Stimulated activated naive B cell treated with anti-CD40 and anti-IgM and Interleukin-4, amounts not matched to agents 10 μg/mL and 1 μg/mL and 100 μg/mL, for 72 hours (primary cell): Measurements from ENCODE around the gene BLM.

ENCODE experiments used
- ATAC-seq, 2 donors: fragments of 150-1000 bp; cut with Tn5 transposase; replicated peaks; 2 replicates each; pipeline ENCODE4 v1.10.0; 2021; ENCODE audit warnings: moderate library complexity in 1 of 2
- DNase-seq: peaks from one replicate; pipeline ENCODE4 v3.0.0; 2021
- H3K27ac Mint-ChIP-seq: one replicate; pipeline ENCODE4 v1.8.0; 2022; ENCODE audit warnings: mild to moderate bottlenecking, mixed read lengths
- H3K27me3 Mint-ChIP-seq, 2 donors: one replicate each; pipeline ENCODE4 v1.8.0; 2022; ENCODE audit warnings: mixed read lengths in 2 of 2
- H3K36me3 Mint-ChIP-seq, 2 donors: one replicate each; pipeline ENCODE4 v1.8.0; 2022; ENCODE audit warnings: mixed read lengths in 2 of 2, mild to moderate bottlenecking in 1 of 2
- H3K4me1 Mint-ChIP-seq, 2 donors: one replicate each; pipeline ENCODE4 v1.8.0; 2022; ENCODE audit warnings: mixed read lengths in 2 of 2, mild to moderate bottlenecking in 1 of 2
- H3K4me3 Mint-ChIP-seq, 2 donors: one replicate each; pipeline ENCODE4 v1.8.0; 2022; ENCODE audit warnings: mild to moderate bottlenecking in 2 of 2, mixed read lengths in 2 of 2, moderate library complexity in 1 of 2
- H3K9me3 Mint-ChIP-seq, 2 donors: one replicate each; pipeline ENCODE4 v1.8.0; 2022; ENCODE audit warnings: mixed read lengths in 2 of 2, mild to moderate bottlenecking in 1 of 2

BLM gene

DNA sequence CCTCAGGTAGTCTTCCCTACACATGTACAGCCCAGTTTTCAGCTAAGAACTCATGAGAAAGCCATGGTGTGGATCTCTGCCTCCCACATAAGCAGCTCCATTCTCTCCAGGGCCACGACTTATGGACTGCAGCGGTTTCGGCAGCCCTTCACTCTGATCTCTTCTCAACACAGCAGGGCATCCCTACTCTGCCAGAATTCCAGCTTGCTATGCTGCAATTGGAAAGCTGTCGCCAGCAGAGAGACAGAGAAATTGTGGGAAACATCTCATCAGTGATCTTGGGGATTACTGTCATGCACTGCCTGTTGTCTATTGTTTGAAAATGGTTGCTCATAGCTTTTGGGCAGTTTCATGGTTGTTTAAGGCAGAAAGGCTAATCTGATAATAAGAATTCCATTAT, 11.9 kb upstream of the BLM start:
- H3K4me3 Mint-ChIP-seq: no peak overlapping the region
- ATAC-seq (no peak), DNase-seq (no peak)
- peaks cover 4 to 7% of the 10 kb centered on the region in 2 donors for H3K9me3 Mint-ChIP-seq
- peaks cover 5 to 10% of the 10 kb centered on the region in 2 donors for H3K36me3 Mint-ChIP-seq
- H3K4me1 Mint-ChIP-seq: no peaks in the 10 kb centered on the region
- no peak overlapping the region for H3K27ac Mint-ChIP-seq
- H3K27me3 Mint-ChIP-seq: no peaks in the 10 kb centered on the region

DNA sequence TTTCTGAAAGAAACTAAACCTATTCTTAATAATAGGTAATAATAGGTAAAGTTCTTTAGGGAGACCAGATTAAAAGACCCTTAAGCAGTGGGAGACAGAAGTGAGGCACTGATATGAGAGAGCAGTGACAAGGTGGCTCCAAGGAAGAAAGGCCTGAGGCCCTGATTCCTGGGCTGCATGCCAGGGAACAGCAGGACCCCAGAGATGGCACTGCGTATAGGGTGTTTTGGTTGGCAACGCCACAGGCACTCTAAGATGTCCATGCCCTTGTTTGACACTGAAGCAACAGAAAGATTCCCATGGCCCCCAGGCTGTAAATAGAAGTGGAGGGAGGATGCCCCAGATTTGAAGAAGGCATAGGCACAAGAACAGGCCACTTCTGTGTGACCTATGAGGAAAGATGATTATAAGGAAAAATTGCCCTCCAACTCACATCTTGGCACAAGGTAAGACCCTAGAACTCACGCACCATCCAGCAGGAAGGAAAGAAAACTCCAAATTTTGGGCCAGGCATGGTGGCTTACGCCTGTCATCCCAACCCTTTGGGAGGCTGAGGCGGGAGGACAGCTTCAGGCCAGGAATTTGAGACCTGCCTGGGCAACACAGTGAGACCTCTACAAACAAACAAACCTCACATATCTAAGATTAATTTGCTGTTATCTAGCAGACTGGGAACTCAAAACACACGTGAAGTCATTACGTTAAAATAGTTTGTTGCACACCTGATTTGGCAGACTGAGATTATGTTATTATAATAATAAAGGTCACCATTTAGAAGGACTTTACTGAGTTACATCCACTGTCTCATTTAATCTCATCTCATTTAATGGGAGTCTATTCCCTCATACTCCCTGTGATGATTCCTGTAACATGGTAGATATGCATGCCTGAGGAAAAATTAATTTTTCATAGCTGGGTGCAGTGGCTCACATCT, 10.5 kb upstream of the BLM start:
- no peak overlapping the region for H3K4me3 Mint-ChIP-seq
- peaks cover 4 to 6% of the 10 kb centered on the region in 2 donors for H3K9me3 Mint-ChIP-seq
- no peak overlapping the region for H3K27ac Mint-ChIP-seq
- peaks cover 8 to 10% of the 10 kb centered on the region in 2 donors for H3K4me1 Mint-ChIP-seq
- H3K27me3 Mint-ChIP-seq: no peaks in the 10 kb centered on the region
- H3K36me3 Mint-ChIP-seq: peaks cover 5 to 10% of the 10 kb centered on the region in 2 donors
- no peak for DNase-seq
- ATAC-seq: no peak

DNA sequence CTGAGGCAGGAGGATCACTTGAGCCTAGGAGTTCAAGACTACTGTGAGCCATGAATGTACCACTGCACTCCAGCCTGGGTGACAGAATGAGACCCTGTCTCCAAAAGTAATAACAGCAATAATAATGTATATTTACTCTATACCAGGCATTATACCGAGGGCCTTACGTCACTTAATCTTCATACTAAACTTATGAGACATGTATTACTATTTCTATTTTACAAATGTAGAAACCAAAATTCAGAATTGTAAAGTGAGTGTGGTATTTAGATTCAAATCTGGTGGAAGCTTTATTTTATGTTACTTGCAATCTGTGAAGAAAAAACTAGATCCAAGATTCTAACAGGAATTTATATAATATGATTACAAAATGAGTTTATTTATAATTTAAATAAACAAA, 9.7 kb upstream of the BLM start:
- no peaks in the 10 kb centered on the region for H3K27me3 Mint-ChIP-seq
- peaks cover 12 to 17% of the 10 kb centered on the region in 2 donors for H3K4me1 Mint-ChIP-seq
- no peak overlapping the region for H3K4me3 Mint-ChIP-seq
- no peak overlapping the region for H3K27ac Mint-ChIP-seq
- H3K9me3 Mint-ChIP-seq: peaks cover 3 to 4% of the 10 kb centered on the region in 2 donors
- DNase-seq (no peak), ATAC-seq (no peak)
- peaks cover 3 to 7% of the 10 kb centered on the region in 2 donors for H3K36me3 Mint-ChIP-seq

DNA sequence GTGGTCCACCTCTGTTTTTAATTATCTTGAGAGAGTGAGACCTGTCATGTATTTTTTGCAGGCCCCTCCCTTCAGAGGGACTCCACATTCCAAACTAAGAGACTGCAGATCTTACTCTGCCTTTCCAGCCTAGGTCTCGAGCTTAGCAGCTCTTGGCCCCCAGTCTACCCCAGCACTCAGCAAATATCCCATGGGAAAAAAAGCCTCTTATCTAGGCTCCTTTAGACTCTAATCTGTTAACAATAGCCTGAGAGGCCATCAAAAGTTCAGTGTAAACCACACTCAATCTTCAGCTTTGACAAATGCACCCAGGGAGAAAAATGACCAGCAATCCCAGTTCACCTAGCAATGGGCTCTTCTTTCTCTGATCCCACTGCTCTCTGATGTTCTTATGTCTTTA, 8.6 kb upstream of the BLM start:
- ATAC-seq: no peak
- H3K4me3 Mint-ChIP-seq: no peak overlapping the region
- H3K4me1 Mint-ChIP-seq: peaks cover 12 to 17% of the 10 kb centered on the region in 2 donors
- peaks cover 6 to 9% of the 10 kb centered on the region in 2 donors for H3K36me3 Mint-ChIP-seq
- H3K9me3 Mint-ChIP-seq: peaks cover 0 to under 1% of the 10 kb centered on the region in 2 donors
- DNase-seq: no peak
- H3K27me3 Mint-ChIP-seq: no peaks in the 10 kb centered on the region
- H3K27ac Mint-ChIP-seq: no peak overlapping the region

DNA sequence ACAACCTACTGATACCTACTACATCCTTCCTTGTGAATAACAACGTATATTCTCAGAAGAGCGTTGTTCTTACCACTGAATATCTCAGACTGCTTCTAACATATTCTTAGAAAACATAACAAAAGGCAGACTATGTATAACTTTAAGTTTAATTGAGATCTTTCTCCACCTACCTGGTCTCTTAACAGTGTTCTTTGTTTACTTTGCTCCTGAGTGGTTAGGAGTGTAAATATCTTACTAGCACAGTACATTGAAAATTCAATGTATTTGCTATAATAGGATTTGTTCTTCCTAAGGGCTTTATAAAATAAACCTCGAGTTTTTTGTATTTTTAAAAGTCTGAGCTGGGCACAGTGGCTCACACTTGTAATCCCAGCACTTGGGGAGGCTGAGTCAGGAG, 7.9 kb upstream of the BLM start:
- H3K4me1 Mint-ChIP-seq: peaks cover 12 to 17% of the 10 kb centered on the region in 2 donors
- H3K36me3 Mint-ChIP-seq: peaks cover 6 to 9% of the 10 kb centered on the region in 2 donors
- no peaks in the 10 kb centered on the region for H3K27me3 Mint-ChIP-seq
- H3K9me3 Mint-ChIP-seq: no peaks in the 10 kb centered on the region
- H3K4me3 Mint-ChIP-seq: no peak overlapping the region
- no peak for DNase-seq
- H3K27ac Mint-ChIP-seq: no peak overlapping the region
- ATAC-seq: no peak

DNA sequence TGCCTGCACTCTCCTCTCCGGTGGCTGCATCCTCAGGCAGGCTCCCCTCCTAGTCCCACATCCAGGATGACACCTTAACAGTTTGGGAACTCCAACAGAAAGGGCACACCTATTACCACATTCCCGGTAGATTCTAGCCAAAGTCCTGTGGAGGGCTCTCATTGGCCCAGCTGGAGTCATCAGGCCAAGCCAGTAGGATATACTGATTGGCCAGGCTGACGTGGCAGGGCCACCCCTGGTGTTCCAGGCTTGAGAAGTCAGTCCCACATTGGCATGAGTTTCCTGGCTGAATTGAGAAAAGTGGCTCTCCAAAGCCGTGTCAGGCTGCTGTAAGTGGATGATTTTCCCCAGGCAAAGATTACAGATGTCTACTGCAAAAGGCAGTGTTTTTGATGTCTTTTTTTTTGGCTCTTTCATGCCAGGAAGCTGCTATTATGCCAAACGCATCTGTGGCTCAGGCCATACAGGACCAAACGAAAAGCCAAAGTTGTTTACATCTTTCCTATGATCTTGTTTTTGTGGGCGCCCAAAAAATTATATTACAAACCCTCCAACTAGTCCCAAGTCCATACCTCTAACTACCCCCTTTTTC, 6.6 kb upstream of the BLM start:
- H3K9me3 Mint-ChIP-seq: no peaks in the 10 kb centered on the region
- H3K4me1 Mint-ChIP-seq: peaks cover 12 to 17% of the 10 kb centered on the region in 2 donors
- no peak overlapping the region for H3K27ac Mint-ChIP-seq
- H3K4me3 Mint-ChIP-seq: no peak overlapping the region
- DNase-seq (no peak), ATAC-seq (no peak)
- no peaks in the 10 kb centered on the region for H3K27me3 Mint-ChIP-seq
- peaks cover 5% of the 10 kb centered on the region in 2 donors for H3K36me3 Mint-ChIP-seq

DNA sequence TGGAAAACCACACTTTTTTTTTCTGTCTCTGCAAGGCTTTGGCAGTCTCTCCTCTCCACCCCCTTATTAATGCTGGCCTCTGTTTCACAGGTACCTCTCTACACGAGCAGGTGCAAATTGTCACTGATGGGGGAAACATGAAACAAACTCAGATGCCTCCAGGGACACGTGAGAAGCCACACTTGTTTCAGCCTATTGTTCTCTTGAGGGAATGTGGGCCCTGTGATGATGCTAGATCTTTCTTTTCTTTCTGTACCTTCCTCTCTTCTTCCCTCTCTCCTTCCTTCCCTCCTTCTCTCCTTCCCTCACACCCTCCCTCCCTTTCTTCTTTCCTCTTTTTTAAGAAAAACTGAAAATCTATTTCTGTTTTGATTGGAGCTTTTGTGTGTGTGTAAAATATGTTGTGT, 5.7 kb upstream of the BLM start:
- peaks cover 13 to 26% of the 10 kb centered on the region in 2 donors for H3K4me1 Mint-ChIP-seq
- H3K9me3 Mint-ChIP-seq: no peaks in the 10 kb centered on the region
- ATAC-seq (no peak), DNase-seq (no peak)
- no peak overlapping the region for H3K27ac Mint-ChIP-seq
- H3K27me3 Mint-ChIP-seq: no peaks in the 10 kb centered on the region
- H3K4me3 Mint-ChIP-seq: peak overlapping the region in 1 of 2 donors; percentile 25
- peaks cover 5% of the 10 kb centered on the region in 2 donors for H3K36me3 Mint-ChIP-seq

DNA sequence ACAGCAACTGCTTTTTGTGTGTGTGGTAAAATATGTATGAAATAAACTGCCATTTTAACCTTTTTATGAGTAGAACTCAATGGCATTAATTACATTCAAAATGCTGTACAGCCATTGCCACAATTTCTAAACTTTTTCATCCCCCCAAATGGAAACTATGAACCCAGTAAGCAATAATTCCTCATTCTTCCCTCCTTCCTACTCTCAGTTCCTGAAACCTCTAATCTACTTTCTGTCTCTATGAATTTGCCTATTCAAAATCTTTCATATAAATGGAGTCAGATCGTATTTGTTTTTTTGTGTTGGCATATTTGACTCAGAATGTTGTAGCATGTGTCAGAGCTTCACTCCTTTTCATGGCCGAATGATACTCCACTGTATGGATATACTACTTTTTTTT, 5.3 kb upstream of the BLM start:
- DNase-seq (no peak), ATAC-seq (peak; percentile 59 to 67)
- Mint-ChIP-seq H3K4me1 (peaks cover 13 to 28% of the 10 kb centered on the region in 2 donors), H3K4me3 (peak overlapping the region in 1 of 2 donors; percentile 25), H3K9me3 (no peaks in the 10 kb centered on the region), H3K27me3 (no peaks in the 10 kb centered on the region), H3K36me3 (peaks cover 5% of the 10 kb centered on the region in 2 donors), H3K27ac (peak overlapping the region; percentile 6)

DNA sequence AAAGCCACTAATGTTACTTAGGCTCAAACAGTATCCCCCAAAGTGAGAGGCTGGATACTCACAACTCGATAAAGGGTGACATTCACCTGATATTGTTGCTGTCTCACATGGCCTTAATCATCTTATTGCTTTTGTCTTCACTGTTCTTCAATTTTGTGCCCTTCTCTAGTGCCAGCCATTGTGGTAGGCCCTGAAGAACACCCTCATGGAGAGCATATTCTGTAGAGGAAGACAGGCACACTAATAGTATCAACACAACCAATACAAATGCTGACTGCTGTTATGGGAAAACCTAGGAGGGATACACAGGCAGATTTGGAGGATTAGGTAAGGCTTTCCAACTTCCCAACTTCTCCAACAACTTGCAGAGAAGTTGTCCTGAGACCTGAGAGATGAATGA, 4.1 kb upstream of the BLM start:
- no peak for ATAC-seq
- peaks cover 18 to 33% of the 10 kb centered on the region in 2 donors for H3K4me1 Mint-ChIP-seq
- H3K36me3 Mint-ChIP-seq: peaks cover 5% of the 10 kb centered on the region in 2 donors
- no peak for DNase-seq
- H3K4me3 Mint-ChIP-seq: no peak overlapping the region
- H3K27ac Mint-ChIP-seq: no peak overlapping the region
- H3K27me3 Mint-ChIP-seq: no peaks in the 10 kb centered on the region
- no peaks in the 10 kb centered on the region for H3K9me3 Mint-ChIP-seq

DNA sequence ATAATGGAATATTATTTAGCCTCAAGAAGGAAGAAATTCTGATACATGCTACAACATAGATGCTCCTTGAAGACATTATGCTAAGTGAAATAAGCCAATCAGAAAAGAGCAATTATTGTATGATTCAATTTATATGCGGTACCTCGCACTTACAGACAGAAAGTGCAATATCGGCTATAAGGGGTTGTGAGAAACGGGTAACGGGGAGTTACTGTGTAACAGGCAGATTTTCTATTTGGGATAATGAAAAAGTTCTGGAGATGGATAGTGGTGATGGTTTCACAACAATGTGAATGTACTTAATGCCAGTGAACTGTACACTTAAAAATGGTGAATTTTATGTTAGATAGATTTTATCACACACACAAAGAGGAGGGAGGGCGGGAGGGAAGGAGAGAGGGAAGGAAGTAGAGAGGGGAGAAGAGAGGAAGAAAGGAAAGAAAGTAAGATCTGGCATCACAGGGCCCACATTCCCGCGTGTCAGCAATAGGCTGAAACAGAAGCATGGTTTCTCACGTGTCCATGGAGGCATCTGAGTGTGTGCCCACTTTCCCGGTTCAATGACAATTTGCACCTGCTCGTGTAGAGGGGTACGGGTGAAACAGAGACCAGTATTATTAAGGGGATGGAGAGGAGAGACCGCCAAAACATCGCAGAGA, 700 bp upstream of the BLM start:
- Mint-ChIP-seq H3K27me3 (no peaks in the 10 kb centered on the region), H3K36me3 (peaks cover 5% of the 10 kb centered on the region in 2 donors), H3K4me3 (peak overlapping the region; percentile 91 to 92), H3K9me3 (no peaks in the 10 kb centered on the region), H3K27ac (peak overlapping the region; percentile 98), H3K4me1 (peaks cover 20 to 38% of the 10 kb centered on the region in 2 donors)
- ATAC-seq (no peak), DNase-seq (no peak)

DNA sequence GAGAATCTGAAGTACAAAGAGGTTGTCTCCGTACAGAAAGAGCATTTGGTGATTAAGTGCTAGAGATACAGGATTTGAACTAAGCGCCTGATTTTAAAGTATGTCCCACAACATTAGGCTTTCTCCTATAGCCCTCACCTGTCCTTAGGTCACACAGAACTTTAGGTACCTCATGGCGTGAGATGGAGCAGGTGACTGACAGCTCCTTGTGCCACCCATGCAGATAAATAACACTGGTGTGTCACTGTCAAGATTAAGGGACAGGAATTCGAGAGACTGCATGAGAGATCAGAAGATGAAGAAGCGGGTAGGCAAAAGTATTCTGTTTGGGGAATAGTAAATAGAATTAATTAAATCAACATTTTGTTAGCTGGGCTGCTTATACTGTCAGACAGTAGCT, 1.1 kb downstream of the BLM start:
- Mint-ChIP-seq H3K9me3 (no peaks in the 10 kb centered on the region), H3K27ac (peak overlapping the region; percentile 98), H3K27me3 (no peaks in the 10 kb centered on the region), H3K4me3 (peak overlapping the region; percentile 91 to 92), H3K36me3 (peaks cover 3% of the 10 kb centered on the region in 2 donors), H3K4me1 (peaks cover 15 to 29% of the 10 kb centered on the region in 2 donors)
- DNase-seq (no peak), ATAC-seq (no peak)

DNA sequence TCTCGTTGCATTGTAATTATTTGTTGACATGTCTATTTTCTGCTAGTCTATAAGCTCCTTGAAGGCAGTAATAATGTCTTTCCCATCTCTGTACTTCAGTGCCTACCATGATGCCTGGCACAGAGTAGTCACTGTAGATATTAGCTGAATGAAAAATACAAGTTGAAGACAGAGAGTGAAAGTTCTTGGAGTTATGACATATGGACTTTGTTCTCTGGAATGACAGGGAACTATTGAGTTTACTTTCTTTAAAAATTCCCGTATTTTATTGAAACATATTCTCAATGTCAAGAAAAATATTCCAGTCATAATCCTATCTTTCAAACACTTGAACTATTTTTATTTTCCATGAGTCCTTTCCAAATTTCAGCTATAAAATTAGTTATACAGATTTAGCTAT, 3.0 kb downstream of the BLM start:
- H3K4me3 Mint-ChIP-seq: no peak overlapping the region
- H3K36me3 Mint-ChIP-seq: peaks cover 0 to 8% of the 10 kb centered on the region in 2 donors

DNA sequence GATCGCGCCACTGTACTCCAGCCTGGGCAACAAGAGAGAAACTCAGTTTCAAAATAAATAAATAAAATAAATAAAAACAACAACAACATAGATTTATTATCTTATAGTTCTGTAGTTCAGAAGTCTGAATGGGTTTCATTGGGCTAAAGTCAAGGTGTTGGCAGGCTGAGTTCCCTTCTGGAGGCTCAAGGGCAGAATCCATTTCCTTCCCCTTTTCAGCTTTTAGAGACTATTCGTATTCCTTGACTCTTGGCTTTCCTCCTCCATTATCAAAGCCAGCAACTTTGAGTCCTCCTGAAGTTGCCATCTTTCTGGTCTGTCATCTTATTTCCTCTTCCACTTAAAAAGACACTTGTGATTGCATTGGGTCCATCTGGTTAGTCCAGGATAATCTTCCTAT, 12.1 kb downstream of the BLM start:
- no peak for ATAC-seq
- Mint-ChIP-seq H3K27ac (no peak overlapping the region), H3K27me3 (no peaks in the 10 kb centered on the region), H3K4me1 (peaks cover 11 to 16% of the 10 kb centered on the region in 2 donors), H3K9me3 (no peaks in the 10 kb centered on the region), H3K36me3 (peaks cover 13 to 20% of the 10 kb centered on the region in 2 donors), H3K4me3 (no peak overlapping the region)
- no peak for DNase-seq

More for the DNA sequence above, 3.0 kb downstream of the BLM start:
- DNase-seq (no peak), ATAC-seq (no peak)
- no peaks in the 10 kb centered on the region for H3K27me3 Mint-ChIP-seq
- H3K9me3 Mint-ChIP-seq: no peaks in the 10 kb centered on the region
- no peak overlapping the region for H3K27ac Mint-ChIP-seq
- peaks cover 23 to 34% of the 10 kb centered on the region in 2 donors for H3K4me1 Mint-ChIP-seq

DNA sequence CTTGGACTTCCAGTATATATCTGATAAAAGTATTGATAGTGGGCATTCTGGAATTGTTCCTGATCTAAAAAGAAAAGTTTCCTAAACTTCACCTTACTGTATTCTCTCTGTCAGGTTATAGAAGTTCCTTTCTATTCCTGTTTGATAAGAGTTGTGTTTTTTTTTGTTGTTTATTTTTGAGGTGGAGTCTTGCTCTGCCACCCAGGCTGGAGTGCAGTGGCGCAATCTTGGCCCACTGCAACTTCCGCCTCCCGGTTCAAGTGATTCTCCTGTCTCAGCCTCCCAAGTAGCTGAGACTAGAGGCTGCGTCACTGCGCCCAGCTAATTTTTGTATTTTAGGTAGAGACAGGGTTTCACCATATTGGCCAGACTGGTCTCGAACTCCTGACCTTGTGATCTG, 13.1 kb downstream of the BLM start:
- no peaks in the 10 kb centered on the region for H3K9me3 Mint-ChIP-seq
- ATAC-seq (no peak), DNase-seq (no peak)
- H3K36me3 Mint-ChIP-seq: peaks cover 13 to 17% of the 10 kb centered on the region in 2 donors
- H3K4me1 Mint-ChIP-seq: peaks cover 3 to 9% of the 10 kb centered on the region in 2 donors
- no peak overlapping the region for H3K27ac Mint-ChIP-seq
- H3K4me3 Mint-ChIP-seq: no peak overlapping the region
- no peaks in the 10 kb centered on the region for H3K27me3 Mint-ChIP-seq
